Karpas-422 (cell line): ENCODE data around the gene PDX1. TPM values are rescaled to one million over a fixed set of nuclear protein-coding genes. Genes with fewer than 3 reads are reported as not detected.

Experiments used
- DNase-seq: peaks from one replicate; pipeline ENCODE4 v3.0.0-alpha.2; 2015
- H2AFZ ChIP-seq: fragments of 200-600 bp; sonication (generic); 2 replicates; pipeline ENCODE4 v1.6.1; 2014; ENCODE audit warnings: antibody characterized with exemption, low read length, mixed read lengths
- H3K27ac ChIP-seq: fragments of 200-600 bp; sonication (generic); 2 replicates; pipeline ENCODE4 v1.5.1; 2014; ENCODE audit warnings: mild to moderate bottlenecking, low read length, moderate library complexity
- H3K27me3 ChIP-seq: fragments of 200-600 bp; sonication (generic); 2 replicates; pipeline ENCODE4 v1.6.1; 2014; ENCODE audit warnings: low read length, mixed read lengths
- H3K36me3 ChIP-seq: fragments of 200-600 bp; sonication (generic); 2 replicates; pipeline ENCODE4 v1.6.1; 2014; ENCODE audit warnings: low read length, mixed read lengths; ENCODE audit not compliant: insufficient read depth
- H3K4me1 ChIP-seq: fragments of 200-600 bp; sonication (generic); 2 replicates; pipeline ENCODE4 v1.6.1; 2014; ENCODE audit warnings: mild to moderate bottlenecking, low read length, mixed read lengths
- H3K4me2 ChIP-seq: fragments of 200-600 bp; sonication (generic); 2 replicates; pipeline ENCODE4 v1.6.1; 2014; ENCODE audit warnings: low read length, low read depth, mild to moderate bottlenecking; ENCODE audit not compliant: poor library complexity, severe bottlenecking
- H3K4me3 ChIP-seq: fragments of 200-600 bp; sonication (generic); 2 replicates; pipeline ENCODE4 v1.5.1; 2014; ENCODE audit warnings: mild to moderate bottlenecking, antibody characterized with exemption, low read length, mixed read lengths
- H3K79me2 ChIP-seq: fragments of 200-600 bp; sonication (generic); 2 replicates; pipeline ENCODE4 v1.6.1; 2014; ENCODE audit warnings: mild to moderate bottlenecking, low read length, mixed read lengths
- H3K9ac ChIP-seq: fragments of 200-600 bp; sonication (generic); 2 replicates; pipeline ENCODE4 v1.6.0; 2014; ENCODE audit warnings: low read length
- H3K9me2 ChIP-seq: fragments of 200-600 bp; sonication (generic), shearing (Covaris generic); replicated peaks from 2 replicates; pipeline ENCODE4 v1.6.0; 2014; ENCODE audit warnings: mild to moderate bottlenecking, low read length, moderate library complexity; ENCODE audit not compliant: insufficient read depth
- H3K9me3 ChIP-seq: fragments of 300-700, 200-600 bp; sonication (generic); 2 replicates; pipeline ENCODE4 v1.6.1; 2014; ENCODE audit warnings: low read length, mixed read lengths
- H4K20me1 ChIP-seq: fragments of 200-600 bp; sonication (generic); 2 replicates; pipeline ENCODE4 v1.6.1; 2014; ENCODE audit warnings: mild to moderate bottlenecking, antibody characterized with exemption, low read length, low read depth; ENCODE audit not compliant: insufficient read depth
- total RNA-seq: library from RNA; depleted of rRNA; stranded (reverse); fragments of >200 nt; shearing (Covaris generic); gene quantifications from 2 replicates; pipeline ENCODE4 v1.2.3, GENCODE V29; 2014; ENCODE audit warnings: low replicate concordance; rRNA removed

The PDX1 gene
- not detected in 2 replicates for total RNA-seq

- H3K27me3 ChIP-seq: no peaks in the 10 kb centered on the region
- H3K4me1 ChIP-seq: no peaks in the 10 kb centered on the region
- no peaks in the 10 kb centered on the region for H4K20me1 ChIP-seq
- no peak within 1 kb of the TSS for H3K4me2 ChIP-seq
- H3K79me2 ChIP-seq: no peaks in the 10 kb centered on the region
- H3K27ac ChIP-seq: no peak within 1 kb of the TSS
- H3K9me2 ChIP-seq: no peaks in the 10 kb centered on the region
- no peaks in the 10 kb centered on the region for H3K36me3 ChIP-seq
- H3K9me3 ChIP-seq: no peaks in the 10 kb centered on the region
- DNase-seq: no peak
- no peak within 1 kb of the TSS for H3K9ac ChIP-seq
- H2AFZ ChIP-seq: no peak within 1 kb of the TSS
- H3K4me3 ChIP-seq: no peak within 1 kb of the TSS
These were observed at the start of gene PDX1 for GRCh38 chr13:27919934-27920676. Gene PDX1 (plus strand): TSS chr13:27920000. CDS start chr13:27920139, 139 bp downstream.

- Histone ChIP-seq H3K27me3 (no peaks in the 10 kb centered on the region), H3K79me2 (no peaks in the 10 kb centered on the region), H3K4me1 (no peaks in the 10 kb centered on the region), H3K9ac (no peak overlapping the region), H3K9me3 (no peaks in the 10 kb centered on the region), H3K36me3 (no peaks in the 10 kb centered on the region), H3K9me2 (no peaks in the 10 kb centered on the region), H2AFZ (no peak overlapping the region), H3K4me3 (no peak overlapping the region), H4K20me1 (no peaks in the 10 kb centered on the region), H3K27ac (no peak overlapping the region), H3K4me2 (no peak overlapping the region)
- DNase-seq: no peak
These were observed 41.5 kb upstream of the PDX1 start for GRCh38 chr13:27878274-27878673.

GRCh38 chr13:27889471-27889870 lies 30.3 kb upstream of the PDX1 start:
- Histone ChIP-seq H3K9me3 (no peaks in the 10 kb centered on the region), H3K9me2 (no peaks in the 10 kb centered on the region), H3K9ac (no peak overlapping the region), H3K4me2 (no peak overlapping the region), H2AFZ (no peak overlapping the region), H3K27ac (no peak overlapping the region), H4K20me1 (no peaks in the 10 kb centered on the region), H3K36me3 (no peaks in the 10 kb centered on the region), H3K4me3 (no peak overlapping the region), H3K79me2 (no peaks in the 10 kb centered on the region), H3K4me1 (no peaks in the 10 kb centered on the region), H3K27me3 (no peaks in the 10 kb centered on the region; the same call in 1 of the 2 replicates)
- DNase-seq: no peak

- H3K4me2 ChIP-seq: no peak overlapping the region
- H4K20me1 ChIP-seq: no peaks in the 10 kb centered on the region
- DNase-seq: no peak
- no peak overlapping the region for H2AFZ ChIP-seq
- H3K27me3 ChIP-seq: no peaks in the 10 kb centered on the region; the same call in 1 of the 2 replicates
- H3K79me2 ChIP-seq: no peaks in the 10 kb centered on the region
- H3K36me3 ChIP-seq: no peaks in the 10 kb centered on the region
- H3K4me1 ChIP-seq: peaks cover 9% of the 10 kb centered on the region
- H3K27ac ChIP-seq: no peak overlapping the region
- H3K9me2 ChIP-seq: no peaks in the 10 kb centered on the region
- H3K9me3 ChIP-seq: no peaks in the 10 kb centered on the region
- no peak overlapping the region for H3K4me3 ChIP-seq
- no peak overlapping the region for H3K9ac ChIP-seq
These were observed 23.1 kb upstream of the PDX1 start for GRCh38 chr13:27896726-27897125.

GRCh38 chr13:27904719-27905118 lies 15.1 kb upstream of the PDX1 start:
- Histone ChIP-seq H3K4me3 (no peak overlapping the region), H3K9me2 (no peaks in the 10 kb centered on the region), H3K36me3 (no peaks in the 10 kb centered on the region), H3K4me1 (peaks cover 9% of the 10 kb centered on the region), H3K9ac (no peak overlapping the region), H3K27ac (no peak overlapping the region), H3K27me3 (no peaks in the 10 kb centered on the region), H3K4me2 (no peak overlapping the region), H3K79me2 (no peaks in the 10 kb centered on the region), H2AFZ (no peak overlapping the region), H4K20me1 (no peaks in the 10 kb centered on the region), H3K9me3 (no peaks in the 10 kb centered on the region)
- no peak for DNase-seq

GRCh38 chr13:27905650-27906049 lies 14.2 kb upstream of the PDX1 start:
- Histone ChIP-seq H3K27ac (no peak overlapping the region), H3K4me2 (no peak overlapping the region), H3K9me3 (no peaks in the 10 kb centered on the region), H3K27me3 (no peaks in the 10 kb centered on the region), H4K20me1 (no peaks in the 10 kb centered on the region), H3K36me3 (no peaks in the 10 kb centered on the region), H2AFZ (no peak overlapping the region), H3K4me1 (peaks cover 8% of the 10 kb centered on the region), H3K79me2 (no peaks in the 10 kb centered on the region), H3K4me3 (no peak overlapping the region), H3K9ac (no peak overlapping the region), H3K9me2 (no peaks in the 10 kb centered on the region)
- no peak for DNase-seq

- Histone ChIP-seq H3K27me3 (no peaks in the 10 kb centered on the region), H3K4me1 (no peaks in the 10 kb centered on the region), H3K27ac (no peak overlapping the region), H3K4me2 (no peak overlapping the region), H3K36me3 (no peaks in the 10 kb centered on the region), H3K9me3 (no peaks in the 10 kb centered on the region), H4K20me1 (no peaks in the 10 kb centered on the region), H2AFZ (no peak overlapping the region), H3K9ac (no peak overlapping the region), H3K79me2 (no peaks in the 10 kb centered on the region), H3K4me3 (no peak overlapping the region), H3K9me2 (no peaks in the 10 kb centered on the region)
- no peak for DNase-seq
These were observed 12.5 kb upstream of the PDX1 start for GRCh38 chr13:27907121-27907787.

GRCh38 chr13:27909378-27909777 lies 10.4 kb upstream of the PDX1 start:
- H3K9ac ChIP-seq: no peak overlapping the region
- no peaks in the 10 kb centered on the region for H3K9me2 ChIP-seq
- H4K20me1 ChIP-seq: no peaks in the 10 kb centered on the region
- no peaks in the 10 kb centered on the region for H3K36me3 ChIP-seq
- no peak for DNase-seq
- no peaks in the 10 kb centered on the region for H3K27me3 ChIP-seq
- no peak overlapping the region for H2AFZ ChIP-seq
- H3K4me1 ChIP-seq: no peaks in the 10 kb centered on the region
- H3K27ac ChIP-seq: no peak overlapping the region
- H3K4me3 ChIP-seq: no peak overlapping the region
- H3K4me2 ChIP-seq: no peak overlapping the region
- H3K9me3 ChIP-seq: no peaks in the 10 kb centered on the region
- H3K79me2 ChIP-seq: no peaks in the 10 kb centered on the region
